ENCODE data around the gene NMNAT3.

GRCh38 chr3:139547666-139548065 is 130.1 kb downstream of the NMNAT3 start:
- TF ChIP-seq POLR2AphosphoS5 (IDR thresholded peaks at IDR 0.05; ENCODE audit: low read depth, low read length) (no peak), POLR2A (IDR thresholded peaks at IDR 0.05; ENCODE audit: low read depth, low read length) (no peak)
